HG03432 (cell line): ENCODE measurements around the gene PARP12.

Source experiments
- ATAC-seq: cut with Tn5 transposase; IDR thresholded peaks from one replicate; pipeline ENCODE4 v1.9.1; 2021; ENCODE audit warnings: mild to moderate bottlenecking, moderate library complexity; ENCODE audit not compliant: unreplicated experiment

Gene PARP12

DNA sequence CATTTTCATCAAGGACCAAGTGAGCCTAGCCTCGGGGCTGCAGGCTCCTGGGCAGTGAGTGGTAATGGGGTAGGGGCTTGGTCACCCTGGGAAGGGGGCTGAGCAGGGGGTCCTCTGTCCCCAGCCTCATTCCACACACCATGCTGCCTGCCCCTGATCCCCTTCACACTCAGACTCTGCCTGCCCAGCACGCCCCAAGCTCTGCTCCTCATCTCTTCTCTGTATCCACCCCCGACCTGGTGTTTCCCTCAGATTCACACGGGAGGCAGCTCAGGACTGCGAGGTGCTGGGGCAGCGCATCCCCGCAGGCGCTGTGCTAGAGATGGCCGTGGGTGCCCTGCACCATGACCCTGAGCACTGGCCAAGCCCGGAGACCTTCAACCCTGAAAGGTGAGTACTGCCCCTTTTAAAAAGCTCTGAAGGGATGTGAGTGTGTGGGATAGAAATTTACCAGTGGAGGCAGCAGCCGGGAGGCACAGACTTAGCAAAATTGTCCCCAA, 47.2 kb downstream of the PARP12 start:
- ATAC-seq = no peak

DNA sequence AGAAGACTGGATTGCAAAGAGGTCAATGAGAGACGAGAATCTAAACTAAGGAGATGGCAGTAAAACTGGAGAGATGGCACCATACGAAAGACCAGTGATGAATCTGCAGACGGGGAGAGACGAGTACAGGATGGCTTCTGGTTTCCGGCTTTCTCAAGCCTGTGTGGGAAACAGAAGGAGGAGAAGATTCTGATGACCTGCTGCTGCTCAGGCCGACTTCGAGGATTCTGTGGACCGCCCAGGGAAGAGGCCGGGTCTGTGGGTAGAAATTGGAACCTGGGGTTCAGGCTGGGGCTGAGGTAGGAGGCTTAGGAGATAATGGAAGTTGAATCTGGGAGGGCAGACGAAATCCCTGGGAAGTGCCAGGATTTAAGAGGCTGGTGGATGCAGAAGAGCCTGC, 48.6 kb downstream of the PARP12 start:
- ATAC-seq = no peak

DNA sequence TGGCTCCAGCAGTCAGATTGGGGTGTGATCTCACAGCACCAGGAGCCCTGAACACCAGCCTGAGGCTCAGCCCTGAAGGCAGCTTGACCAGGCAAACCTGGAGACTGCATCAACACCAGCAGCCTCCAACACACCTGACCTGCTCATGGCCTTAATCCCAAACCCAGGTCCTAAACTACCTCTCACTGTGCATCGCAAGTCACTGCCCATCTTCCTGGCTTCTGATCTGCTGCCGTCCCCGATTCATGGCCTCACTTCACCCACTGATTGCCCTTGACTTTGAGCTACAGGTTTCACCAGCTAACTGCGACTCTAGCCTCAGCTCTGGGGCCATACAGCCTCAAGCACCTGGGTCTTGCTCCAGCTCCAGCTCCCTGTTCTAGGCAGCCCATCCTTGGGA, 49.1 kb downstream of the PARP12 start:
- no peak for ATAC-seq

DNA sequence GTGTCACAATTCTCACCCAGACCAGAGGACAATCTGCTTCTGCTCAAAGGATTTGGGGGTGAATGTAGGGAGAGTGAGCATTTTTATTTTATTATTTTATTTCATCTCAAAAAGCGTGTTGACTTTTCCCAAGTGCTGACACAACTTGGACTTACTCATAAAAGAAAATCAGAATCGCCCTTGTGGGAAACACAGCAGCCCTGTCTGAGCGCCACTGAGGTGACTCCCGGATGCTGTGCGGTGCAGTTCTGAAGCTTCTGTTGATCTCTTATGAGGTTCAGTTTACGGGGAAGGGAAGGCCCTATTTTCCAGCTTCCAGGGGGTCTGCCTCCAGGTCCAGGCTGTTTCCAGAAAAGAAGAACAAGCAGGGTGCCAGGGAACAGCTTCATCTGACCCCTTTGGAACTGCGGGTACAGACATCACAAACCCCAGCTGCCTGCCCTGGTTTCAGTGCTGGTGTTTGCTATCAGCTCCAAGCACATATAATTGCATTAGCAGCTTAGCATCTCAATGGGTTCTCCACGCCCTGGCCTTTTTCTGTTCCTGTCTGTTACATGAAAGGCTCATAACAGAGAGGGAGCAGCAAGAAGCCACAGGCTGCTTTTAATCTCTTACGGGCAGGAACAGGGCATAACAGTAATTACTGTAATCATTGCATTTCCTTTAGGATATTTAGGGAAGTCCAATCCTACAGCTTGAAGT, 52.4 kb downstream of the PARP12 start:
- no peak for ATAC-seq

DNA sequence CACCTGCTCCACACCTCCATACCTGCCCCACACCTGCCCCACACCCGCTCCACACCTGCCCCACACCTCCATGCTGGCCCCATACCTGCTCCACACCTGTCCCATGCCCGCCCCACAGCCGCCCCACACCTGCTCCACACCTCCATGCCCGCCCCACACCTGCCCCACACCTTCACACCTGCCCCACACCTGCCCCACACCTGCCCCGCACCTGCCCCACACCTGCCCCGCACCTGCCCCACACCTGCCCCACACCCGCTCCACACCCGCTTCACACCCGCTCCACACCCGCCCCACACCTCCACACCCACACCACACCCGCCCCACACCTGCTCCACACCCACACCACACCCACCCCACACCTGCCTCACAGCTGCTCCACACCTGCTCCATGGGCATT, 53.0 kb downstream of the PARP12 start:
- no peak for ATAC-seq

DNA sequence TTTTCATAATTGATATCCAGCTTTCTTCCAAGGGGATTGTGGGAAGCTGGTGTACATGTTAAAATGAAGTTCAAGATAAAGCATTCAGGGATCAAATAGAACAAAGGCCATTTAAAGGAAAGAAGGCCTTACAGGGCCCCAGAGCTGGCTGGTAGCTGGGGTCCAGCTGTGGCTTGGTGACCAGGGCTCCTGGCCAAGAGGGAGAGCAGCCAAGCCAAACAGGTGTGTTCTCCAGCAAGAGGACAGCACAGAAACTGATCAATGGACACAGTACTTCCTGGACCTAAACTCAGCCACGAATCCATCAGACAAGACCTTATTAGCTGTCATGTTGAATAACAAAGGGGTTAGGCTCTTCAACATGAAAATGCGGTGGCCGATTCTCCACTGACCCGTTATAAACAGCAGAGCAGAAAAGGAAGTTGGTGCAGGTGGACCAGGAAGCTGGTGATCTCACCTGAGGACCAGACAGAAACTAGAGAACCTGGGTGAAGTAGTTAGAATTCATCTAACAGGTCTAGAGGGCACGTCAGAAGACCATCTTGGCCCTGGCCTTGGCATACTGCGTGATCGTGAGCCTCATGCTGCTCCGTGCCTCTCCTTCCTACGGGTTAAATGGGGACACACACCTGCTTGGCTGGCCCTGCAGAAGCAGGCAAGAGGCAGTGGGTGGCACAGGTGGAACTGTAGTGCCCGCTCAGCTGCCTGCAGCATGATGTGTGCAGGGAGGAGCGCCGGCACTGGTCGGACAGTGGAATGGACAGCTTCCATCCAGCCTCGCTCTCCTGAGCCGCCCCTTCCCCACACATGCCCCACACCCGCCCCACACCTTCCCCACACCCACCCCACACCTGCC, 53.8 kb downstream of the PARP12 start:
- no peak for ATAC-seq

DNA sequence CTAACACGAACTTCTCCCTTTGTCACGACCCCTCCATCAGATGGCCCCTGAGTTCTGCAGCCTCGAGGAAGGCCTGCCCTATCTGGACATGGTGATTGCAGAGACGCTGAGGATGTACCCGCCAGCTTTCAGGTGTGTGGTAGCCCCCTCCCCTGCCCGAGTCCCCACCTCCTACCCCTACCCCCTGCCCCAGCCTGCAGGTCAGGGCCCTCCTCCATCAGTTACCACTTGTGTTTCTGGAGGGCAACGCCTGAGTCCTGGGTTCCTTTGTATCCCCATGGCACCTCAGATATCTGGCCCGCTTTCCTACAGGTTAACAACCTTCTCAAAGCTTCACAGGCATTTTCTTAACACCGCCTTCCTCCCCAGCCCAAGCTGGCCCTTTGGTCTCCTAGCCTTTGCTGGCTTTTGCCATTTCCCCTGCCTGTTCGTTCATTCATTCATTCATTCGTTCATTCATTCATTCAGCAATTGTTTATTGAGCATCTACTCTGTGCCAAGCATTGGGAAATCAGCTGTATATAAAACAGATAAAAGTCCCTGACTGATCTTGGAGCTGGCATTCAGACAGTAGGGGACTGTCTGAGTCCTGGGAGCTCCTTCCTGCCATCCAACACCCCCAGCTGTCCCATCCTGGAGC, 55.6 kb downstream of the PARP12 start:
- ATAC-seq = no peak

DNA sequence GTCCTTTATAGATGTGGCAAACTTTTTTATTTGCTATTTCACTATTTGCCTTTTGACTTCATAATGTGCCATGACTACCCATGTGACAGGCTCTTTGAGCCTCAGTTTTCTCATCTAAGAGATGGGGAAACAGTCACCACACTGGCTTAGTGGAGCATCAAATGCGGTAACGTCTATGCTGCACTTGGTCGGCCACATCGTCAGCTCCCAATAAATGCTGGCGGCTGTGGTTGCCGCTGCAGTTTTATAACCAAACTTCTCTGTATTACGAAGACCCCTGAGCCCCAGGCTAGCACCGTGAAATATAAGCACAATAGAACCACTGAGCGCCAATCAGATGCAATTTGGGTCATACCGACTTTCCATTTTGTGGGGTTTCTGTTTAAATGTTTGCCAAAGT, 56.2 kb downstream of the PARP12 start:
- ATAC-seq = no peak

DNA sequence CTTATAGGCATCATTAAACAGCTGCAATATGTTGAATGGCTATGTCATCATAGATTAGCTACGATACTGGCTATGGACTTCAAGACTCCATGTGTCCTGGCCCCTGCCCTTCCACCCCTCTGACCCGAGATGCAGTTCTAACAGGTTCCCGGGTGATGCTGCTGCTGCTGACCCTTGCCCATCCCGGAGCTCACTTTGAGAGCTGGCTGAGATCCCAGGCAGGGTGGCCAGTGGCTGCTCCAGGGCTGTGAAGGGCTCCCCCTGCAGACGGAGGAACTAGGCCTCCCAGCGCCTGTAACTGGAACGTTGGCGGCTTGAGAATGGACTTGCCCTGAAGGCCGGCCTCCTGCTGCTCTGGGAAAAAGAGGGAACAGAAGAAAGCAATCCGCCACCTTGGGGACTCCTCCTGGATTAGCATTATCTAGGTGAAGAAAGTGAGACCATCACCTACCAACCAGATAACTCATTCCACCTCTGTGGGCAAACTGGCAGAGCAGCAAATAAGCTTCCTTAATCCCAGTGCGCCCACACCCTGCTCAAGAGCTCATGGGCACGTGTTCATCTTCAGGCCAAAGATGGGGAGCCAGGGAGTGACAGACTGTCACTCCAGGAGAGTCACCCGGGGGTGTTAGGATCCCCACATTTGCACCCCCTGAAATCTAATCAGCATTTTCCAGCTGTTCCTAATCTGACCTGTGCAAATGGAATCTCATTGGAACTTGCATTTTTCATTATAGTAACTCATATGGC, 56.8 kb downstream of the PARP12 start:
- no peak for ATAC-seq

DNA sequence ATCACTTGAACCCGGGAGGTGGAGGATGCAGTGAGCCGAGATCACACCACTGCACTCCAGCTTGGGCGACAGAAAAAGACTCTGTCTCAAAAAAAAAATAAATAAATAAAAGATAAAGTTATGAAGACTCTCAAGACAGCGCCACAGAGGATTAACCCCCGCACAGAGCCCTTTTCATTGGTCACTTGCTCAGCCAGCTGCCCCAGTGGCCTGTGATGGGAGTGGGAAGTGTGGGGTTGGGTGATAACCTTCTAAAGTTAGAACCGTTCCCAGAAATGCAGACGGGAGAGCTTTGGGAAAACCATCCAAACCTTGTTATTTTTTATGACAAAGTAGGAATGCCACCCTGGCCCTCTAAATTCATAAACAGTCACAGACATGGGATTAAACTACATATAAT, 57.4 kb downstream of the PARP12 start:
- no peak for ATAC-seq

DNA sequence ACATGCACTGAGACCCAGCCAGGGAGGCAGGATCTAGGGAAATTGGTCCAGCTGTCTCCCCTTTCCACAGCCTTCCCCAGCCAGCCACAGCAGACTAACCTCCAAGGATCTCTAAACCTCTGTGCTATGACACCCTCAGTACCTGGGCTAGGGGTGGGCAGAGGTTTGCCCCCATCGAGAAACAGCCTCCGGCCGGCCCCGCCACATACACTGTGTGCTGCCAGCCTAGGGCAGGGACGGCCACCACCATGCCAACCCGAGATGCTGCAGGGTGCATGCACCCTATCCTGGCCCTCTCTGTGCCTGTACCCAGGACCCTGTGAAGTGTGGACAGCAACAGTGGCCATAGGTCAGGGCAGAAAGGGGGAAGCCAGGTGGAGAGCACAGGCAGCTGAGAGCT, 58.1 kb downstream of the PARP12 start:
- no peak for ATAC-seq

DNA sequence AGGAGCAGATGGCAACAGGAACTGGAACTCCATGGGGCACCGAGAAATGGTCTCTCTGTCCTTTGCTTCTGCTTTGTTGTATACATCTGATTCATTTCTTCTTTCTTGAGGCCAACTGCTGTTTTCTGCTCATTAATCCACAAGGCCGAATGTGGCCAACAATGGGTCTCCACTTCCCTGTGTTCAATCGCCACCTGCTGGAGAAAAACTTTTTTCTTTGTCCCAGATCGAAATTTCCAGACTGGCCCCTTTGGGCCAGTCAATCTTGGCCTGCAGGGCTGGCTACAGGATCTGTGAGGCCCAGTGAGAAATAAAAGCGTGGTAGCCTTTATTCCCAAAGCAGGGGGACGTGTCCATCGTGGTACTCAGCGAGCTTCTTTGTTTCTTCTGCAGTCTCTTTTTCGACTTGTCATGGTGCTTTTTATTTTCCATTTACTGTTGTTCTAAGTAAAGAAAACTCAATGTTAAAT, 58.8 kb downstream of the PARP12 start:
- no peak for ATAC-seq

DNA sequence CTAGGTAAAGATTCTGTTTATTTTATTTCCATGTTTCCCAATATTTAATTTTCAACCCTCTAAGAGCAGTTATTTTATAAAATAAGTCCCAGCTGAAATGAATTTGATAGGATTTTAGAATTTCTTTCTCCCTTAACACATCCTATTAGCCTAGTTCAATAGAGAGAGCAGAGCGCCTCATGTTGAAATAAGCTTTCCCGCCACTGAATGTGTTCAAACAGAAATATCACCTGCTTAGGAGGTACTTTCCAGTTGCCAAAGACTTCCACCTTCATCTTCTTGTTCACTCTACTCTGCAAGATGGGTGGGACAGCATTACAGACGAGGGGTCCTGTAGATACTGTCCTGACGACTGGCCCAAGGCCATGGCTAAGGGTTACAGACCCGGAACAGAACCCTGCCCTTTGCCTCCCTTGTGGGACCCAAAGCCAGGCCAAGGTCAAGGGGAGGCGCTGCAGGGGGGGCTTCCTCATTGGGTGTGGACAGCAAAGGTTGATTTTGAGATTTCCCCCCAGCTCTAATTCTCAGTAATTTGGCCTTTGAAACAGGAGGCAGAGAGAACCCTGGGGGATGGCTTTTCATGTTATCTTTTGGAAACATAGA, 62.0 kb downstream of the PARP12 start:
- no peak for ATAC-seq

DNA sequence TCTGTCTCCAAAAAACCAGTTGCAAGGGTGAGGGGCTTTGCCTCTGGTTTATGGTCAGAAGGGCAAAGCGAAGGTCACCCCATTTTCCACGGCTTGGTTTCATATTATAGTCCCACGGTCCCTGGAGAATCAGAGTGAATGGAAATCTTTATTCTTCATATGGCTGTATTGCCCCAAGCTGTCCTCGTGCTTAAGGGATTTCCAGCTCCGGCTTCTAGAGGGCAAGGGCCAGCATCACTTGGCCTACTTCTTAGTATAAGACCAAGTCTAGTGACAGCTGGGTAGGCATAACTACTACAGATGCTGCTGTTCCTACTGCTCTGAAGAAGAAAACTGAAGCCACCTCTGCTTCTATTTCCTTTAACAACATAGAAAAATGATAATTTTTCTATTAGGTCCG, 63.2 kb downstream of the PARP12 start:
- no peak for ATAC-seq

DNA sequence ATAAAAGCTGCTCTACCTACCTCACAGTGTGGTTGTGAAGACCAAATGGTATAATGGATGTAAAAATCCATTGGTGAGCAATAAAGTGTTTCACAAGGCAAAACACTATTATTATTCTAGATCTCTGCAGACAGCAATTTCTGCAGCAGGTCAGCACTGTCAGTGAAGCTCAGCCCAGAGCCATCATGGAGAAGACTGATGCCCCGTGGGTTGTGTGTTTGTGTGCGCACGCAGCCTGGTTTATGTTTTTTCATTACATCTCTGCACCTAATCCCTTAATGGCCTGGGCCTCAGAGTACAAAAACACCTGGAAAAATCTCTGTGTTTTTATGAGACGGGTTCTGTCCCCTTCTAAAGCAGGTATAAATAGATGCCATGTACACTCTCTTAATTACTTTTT, 64.2 kb downstream of the PARP12 start:
- no peak for ATAC-seq

DNA sequence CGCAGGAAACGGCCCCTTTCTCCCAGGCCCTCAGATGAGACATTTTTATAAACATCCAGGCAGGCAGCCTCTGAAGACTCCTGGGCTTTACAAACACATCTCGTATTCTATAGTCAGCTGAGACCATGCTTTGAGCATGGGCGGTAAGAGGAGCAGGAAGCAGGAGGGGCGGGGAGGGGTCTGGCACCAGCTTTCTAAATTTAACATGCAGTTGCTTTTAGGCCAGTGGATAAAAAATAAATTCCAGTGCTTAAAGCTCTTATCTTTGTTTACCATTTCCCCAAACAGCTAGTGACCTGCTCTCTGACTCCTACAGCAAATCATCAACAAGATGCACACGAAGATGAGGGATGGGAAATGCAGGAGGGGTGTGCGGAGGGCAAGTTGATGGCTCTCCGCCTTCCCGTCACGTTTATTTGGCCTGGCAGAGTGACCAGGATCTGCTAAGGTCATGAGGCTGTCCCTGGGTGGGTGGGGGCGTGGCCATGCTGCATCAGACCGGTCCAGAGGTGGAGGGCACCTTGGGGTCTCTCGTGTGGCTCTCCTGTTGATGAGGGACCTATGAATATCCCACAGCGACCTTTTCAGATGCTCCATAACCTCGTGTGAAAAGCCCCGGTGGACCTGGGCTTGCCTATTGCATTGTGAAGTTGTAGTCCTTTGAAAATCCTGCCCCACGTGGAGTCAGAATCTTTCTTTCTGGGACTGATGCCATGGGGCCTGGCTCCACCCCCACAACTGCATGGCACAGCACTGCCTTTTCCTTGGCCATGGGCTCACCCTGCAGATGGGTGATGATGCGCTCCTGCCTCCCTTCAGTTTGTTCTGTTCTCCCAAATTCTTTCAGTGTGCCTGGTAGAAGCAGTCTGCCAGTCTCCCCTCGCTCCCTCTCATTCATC, 67.5 kb downstream of the PARP12 start:
- no peak for ATAC-seq

DNA sequence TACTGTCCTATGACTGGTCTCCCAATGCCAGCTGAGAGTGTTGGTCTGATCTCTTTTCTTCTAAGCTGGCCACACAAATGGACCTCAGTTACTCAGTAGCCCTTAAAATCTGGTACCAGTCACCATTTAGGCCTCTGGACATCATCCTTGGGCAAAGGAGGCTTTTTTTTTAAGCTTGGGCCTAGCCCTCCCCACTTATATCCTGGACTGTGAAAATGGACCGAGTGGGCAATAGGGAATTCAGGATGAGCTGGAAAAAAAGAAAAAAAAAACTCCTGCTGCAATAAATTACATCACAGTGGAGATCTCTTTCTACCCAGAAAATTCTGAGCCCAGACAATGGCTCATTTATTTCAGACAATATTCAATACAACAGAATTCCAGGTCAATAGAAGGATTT, 68.4 kb downstream of the PARP12 start:
- ATAC-seq = no peak

DNA sequence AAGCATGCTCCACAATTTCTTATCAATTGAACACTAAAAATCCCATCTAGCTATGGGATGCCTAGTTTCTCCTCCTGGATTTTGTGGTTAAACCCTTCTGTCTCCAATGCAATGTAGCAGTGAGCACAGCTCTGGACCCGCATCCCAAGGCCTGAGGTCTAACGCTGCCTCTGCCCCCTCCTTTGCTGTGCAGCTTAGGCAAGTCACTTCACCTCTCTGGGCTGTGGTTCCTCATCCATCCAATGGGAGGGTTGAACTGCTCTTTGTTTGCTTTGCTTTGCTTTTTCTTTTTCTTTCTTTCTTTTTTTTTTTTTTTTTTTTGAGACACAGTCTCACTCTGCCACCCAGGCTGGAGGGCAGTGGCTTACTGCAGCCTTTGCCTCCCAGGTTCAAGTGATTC, 69.2 kb downstream of the PARP12 start:
- ATAC-seq = no peak

DNA sequence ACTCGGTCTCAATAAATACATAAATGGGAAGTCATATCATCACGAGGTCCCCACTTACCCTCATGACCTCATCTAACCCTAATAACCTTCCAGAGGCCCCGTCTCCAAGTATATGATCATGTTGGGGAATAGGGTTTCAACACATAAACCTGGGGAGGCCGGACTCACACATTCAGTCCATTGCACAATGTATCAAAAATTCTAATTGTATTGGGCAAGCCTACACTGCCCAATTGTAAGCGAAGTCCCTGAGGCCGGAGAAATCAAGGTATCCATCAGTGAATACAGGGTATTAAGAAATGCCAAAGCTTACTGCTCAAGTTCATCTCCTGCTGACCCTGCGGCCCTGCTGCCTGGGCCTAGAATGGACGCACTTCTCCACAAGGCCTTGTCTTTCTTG, 69.6 kb downstream of the PARP12 start:
- ATAC-seq = no peak
